HG02840 (cell line): ENCODE data around the gene SLC6A6.
"Not testable (repeated sequence)": the region's sequence is repeated elsewhere in the genome, so short reads cannot be mapped to it uniquely, and the experiment has no call there.

Experiments used
- ATAC-seq: cut with Tn5 transposase; IDR thresholded peaks from one replicate; pipeline ENCODE4 v1.9.1; 2021; ENCODE audit warnings: mild to moderate bottlenecking, moderate library complexity, moderate number of reproducible peaks; ENCODE audit not compliant: unreplicated experiment, low FRiP score

Gene SLC6A6

DNA sequence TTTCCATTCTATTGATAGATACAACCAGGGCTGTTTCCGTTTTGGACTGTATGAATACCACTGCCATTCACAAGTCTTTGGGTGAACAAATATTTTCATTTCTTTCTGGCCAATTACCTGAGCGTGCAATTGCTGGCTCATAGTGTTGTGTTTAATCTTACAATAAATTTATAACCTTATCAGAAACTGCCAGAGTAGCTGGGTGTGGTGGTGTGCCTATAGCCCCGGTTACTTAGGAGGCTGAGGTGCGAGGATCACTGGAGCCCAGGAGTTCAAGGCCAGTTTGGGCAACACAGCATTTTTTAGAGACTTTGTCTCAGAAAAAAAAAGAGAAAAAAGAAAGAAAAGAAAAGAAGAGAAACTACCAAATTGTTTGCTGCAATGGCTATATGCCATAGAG is 5.4 kb upstream of the SLC6A6 start:
- ATAC-seq: no peak

DNA sequence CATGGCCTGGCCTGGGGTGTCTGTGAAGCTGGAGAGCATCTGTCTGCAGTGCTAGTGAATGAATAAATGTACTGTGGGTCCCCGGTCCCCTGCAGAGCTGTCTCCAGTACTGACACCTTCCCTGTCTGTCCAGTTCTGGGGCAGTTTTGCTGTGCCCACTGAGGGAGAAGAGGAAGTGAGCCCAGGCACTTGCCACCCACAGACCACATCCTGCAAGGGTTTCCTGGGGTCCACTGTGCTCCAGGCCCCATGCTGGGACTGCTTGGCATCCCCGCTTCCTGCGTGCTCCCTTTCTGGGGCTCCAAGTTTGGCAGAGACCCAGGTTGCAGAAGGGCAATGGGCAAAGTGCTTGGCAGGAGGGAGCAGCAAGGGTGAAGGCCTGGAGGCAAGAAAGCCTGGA is 4.9 kb upstream of the SLC6A6 start:
- no peak for ATAC-seq

- no peak for ATAC-seq
These were observed 4.2 kb upstream of the SLC6A6 start for GRCh38 chr3:14397940-14398796.

- ATAC-seq: no peak
These were observed 3.7 kb upstream of the SLC6A6 start for GRCh38 chr3:14398797-14399106.

- peak; percentile 2 for ATAC-seq
These were observed 608 bp upstream of the SLC6A6 start for GRCh38 chr3:14401692-14402303.

GRCh38 chr3:14403619-14404155 is 1.3 kb downstream of the SLC6A6 start:
- ATAC-seq: no peak

GRCh38 chr3:14404186-14404585 is 1.8 kb downstream of the SLC6A6 start:
- no peak for ATAC-seq

DNA sequence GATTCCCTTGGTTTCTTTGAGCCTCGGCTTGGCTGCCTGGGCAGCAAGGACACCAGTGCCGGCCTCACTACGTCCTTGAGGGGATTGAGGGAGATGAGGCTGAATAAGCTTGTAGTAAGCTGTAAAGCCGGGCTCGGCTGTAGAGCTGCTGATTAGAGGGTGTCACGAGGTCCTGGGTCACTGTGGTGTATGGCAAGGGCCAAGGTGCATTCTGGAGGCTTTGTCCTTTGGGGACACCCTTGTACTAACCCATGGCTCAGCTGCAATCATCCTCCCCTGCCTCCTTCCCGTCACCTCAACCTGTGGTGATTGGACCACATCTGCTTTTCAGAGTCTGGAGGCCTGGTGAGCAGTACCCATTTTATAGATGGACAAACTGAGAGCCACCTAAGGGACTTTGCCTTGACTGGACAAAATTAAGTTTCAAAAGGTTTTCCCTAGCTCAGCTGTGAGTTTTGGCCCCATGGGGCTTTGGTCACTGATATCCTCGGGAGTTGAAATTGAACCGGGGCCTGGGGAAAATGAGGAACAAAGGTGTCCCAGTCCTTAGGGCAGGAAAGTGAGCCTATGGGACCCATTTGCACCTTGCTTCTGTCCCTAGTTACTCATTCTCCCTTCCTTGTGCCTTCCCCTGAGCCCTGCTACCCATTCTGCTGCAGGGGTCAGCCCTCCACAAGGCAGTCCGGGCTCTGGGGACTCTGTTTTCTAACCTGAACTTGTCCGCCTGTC is 2.4 kb downstream of the SLC6A6 start:
- no peak for ATAC-seq

DNA sequence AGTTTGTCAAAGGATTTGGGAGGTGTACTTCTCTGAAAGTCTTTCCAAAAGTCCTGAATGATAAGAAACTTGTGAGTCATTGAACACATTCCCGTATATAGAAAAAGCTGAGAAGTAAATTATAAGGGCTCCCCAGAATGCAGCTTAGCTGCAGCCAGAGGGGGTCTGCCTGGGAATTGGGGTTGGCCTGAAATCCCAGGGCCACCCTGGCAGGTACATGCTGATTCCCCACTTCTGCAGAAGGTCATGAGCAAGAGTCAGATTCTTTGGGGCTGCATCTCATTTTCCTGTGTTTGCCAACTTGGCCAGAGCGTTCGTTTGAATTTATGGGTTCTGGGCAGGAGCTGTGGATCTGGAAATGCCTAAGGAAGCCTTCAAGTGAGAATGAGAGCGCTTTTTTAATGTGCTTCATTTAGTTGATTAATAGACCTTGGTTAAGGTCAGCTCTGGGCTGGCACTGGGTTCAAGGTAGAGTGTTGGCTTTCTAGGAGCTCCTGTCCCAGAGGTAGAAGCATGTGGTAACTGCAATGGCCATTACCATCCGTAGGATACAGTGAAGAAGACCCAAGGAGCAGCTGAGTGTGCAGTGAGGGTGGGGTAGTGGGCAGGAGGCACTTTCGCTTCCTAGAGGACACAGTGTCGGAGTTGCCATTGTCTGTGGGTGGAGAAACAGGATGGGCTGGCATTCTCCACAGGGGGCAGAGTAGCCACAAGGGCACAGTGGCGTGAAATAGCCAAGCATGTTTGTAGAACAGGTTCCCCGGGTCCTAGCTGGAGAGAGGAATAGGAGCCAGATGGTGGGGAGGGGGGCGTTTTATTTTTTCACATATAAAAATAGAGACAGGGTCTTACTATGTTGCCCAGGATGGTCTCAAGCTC is 3.2 kb downstream of the SLC6A6 start:
- no peak for ATAC-seq

DNA sequence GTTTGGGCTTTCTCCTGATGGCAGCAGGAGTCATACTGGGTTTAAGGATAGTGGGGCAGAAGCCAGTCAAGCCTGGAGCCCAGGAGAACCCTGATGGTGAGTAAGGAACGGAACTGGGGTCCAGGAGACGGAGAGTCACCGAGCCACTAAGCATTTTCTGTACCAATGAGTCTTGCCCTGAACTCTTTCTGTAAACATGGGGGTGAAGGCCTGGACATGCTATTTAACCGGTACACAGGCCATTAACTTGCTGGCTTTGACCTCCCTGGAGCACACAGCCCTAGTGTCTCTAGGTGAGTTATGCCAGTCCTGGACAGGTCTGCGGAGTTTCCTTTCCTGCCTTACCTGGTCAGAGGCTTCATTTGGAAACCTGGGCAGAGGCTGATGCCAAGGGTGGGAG is 3.9 kb downstream of the SLC6A6 start:
- ATAC-seq: no peak

DNA sequence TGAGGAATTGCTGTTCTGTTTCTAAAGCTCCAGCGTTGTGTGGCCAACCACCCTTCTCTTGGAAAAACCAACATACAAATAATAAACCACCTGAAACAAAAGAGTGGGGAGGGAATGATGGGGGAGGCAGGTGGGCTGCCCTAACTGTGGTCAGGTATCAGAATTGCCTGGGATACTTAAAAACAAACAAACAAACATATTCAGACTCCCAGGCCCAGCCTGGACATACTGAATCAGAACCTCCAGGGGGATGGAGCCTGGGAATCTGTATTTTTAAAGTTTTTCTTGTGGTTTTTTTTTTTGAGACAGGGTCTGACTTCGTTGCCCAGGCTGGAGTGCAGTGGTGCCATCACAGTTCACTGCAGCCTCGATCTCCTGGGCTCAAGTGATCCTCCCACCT is 4.4 kb downstream of the SLC6A6 start:
- ATAC-seq: no peak

- ATAC-seq: no peak
These were observed 4.8 kb downstream of the SLC6A6 start for GRCh38 chr3:14407203-14407602.

DNA sequence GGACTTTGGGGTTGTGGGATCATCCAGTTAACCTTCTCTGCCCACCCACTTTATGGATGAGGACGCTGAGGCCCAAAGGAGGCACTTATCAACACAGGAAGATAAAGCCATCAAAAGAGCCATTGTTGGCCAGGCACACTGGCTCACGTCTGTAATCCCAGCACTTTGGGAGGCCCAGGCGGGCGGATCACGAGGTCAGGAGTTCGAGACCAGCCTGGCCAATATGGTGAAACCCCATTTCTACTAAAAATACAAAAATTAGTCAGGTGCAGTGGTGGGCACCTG is 7.3 kb downstream of the SLC6A6 start:
- not testable (repeated sequence) for ATAC-seq

GRCh38 chr3:14410106-14410502 is 7.7 kb downstream of the SLC6A6 start:
- ATAC-seq: no peak

GRCh38 chr3:14410503-14411165 is 8.2 kb downstream of the SLC6A6 start:
- ATAC-seq: no peak

- no peak for ATAC-seq
These were observed 8.7 kb downstream of the SLC6A6 start for GRCh38 chr3:14411166-14411526.

GRCh38 chr3:14411988-14412387 is 9.6 kb downstream of the SLC6A6 start:
- ATAC-seq: no peak

DNA sequence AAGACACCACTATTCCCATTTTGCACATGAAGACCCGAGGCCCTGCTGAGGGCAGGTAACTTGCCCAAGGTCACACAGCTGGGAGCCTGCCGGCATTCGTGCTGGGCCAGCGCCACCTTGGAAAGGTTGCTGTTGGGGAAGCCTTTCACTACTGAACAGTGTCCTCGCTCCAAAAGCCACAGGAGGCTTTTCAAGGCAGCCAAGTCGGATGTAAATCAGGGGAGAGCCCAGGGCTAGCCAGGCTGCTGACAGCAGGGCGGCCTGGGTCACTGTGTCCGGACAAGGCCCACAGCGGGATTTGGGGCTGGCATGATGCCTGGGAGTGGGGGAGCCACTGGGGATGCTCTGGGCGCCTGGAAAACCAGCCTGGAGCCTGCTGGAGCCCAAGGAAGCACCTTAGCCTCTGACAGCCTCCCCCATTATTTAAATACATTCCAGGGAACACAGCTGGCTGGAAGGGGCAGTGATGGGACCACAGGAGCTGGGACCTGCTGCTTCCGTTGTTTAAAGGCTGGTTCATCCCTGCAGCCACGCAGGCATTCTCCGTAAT is 10.5 kb downstream of the SLC6A6 start:
- ATAC-seq: no peak

DNA sequence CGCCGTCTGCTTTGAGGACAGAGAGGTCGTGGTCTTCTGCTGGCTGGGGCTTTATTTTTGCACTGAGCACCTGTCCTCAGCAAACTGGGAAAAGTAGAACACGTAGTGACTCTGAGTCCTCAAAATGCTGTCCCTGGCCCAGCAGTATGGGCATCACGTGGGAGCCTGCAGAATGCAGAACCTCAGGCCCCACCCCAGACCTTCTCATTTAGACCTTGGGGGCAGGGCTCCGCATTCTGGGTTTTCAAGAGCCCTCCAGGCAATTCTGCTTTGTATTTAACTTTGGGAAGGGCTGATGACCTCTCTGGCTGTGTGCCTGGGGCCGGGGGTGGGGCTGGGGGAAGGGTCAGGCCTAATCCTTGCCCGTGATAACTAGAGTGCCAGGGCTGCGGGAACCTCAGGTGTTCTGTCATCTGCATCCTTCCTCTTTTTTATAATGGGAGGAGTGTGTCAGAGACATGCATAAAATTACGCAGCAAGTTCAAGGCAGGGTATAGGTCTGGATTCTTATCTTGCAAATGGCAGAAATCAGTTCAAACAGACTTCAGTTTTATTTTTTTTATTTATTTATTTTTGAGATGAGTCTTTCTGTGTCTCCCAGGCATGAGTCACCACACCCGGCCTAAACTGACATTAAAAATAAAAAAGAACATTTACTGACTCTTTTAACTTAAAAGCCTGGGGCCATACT is 11.1 kb downstream of the SLC6A6 start:
- no peak for ATAC-seq
